ENCODE results near the gene CORO2B. TPM values are rescaled to one million over a fixed set of nuclear protein-coding genes. Genes with fewer than 3 reads are reported as not detected.

The CORO2B gene
- total and polyA plus RNA-seq, 2 experiments from 2014 or later, result 1.6 to 4.6 TPM

GRCh38 chr15:68595761-68596160 lies 17.0 kb downstream of the CORO2B start (continued):
- TF ChIP-seq ETS1 (IDR thresholded peaks at IDR 0.05), result no peak

GRCh38 chr15:68596691-68597090 lies 17.9 kb downstream of the CORO2B start:
- H3K9me2 ChIP-seq (ENCODE audit: insufficient read depth), result no peaks in the 10 kb centered on the region
- no peak overlapping the region for H3K4me3 ChIP-seq
- H3K27me3 ChIP-seq (ENCODE audit: insufficient read depth), result no peaks in the 10 kb centered on the region
- H4K20me1 ChIP-seq (replicated peaks; ENCODE audit: insufficient read depth), result no peaks in the 10 kb centered on the region
- H3K27ac ChIP-seq (ENCODE audit: low read depth), result no peak overlapping the region
- ATAC-seq (no peak), DNase-seq (ENCODE audit: low spot score) (no peak)
- H3K36me3 ChIP-seq (ENCODE audit: insufficient read depth), result no peaks in the 10 kb centered on the region
- H3K79me2 ChIP-seq (replicated peaks; ENCODE audit: insufficient read depth), result no peaks in the 10 kb centered on the region
- no peaks in the 10 kb centered on the region for H3K9me3 Mint-ChIP-seq
- H3F3A ChIP-seq (replicated peaks; ENCODE audit: low read depth), result no peaks in the 10 kb centered on the region
- H3K4me3 Mint-ChIP-seq, result no peak overlapping the region
- peaks cover 29% of the 10 kb centered on the region for H3K4me1 ChIP-seq (ENCODE audit: insufficient read depth)
- H2AFZ ChIP-seq, result no peak overlapping the region
- no peak overlapping the region for H3K27ac Mint-ChIP-seq
- peaks cover 50% of the 10 kb centered on the region for H3K4me1 Mint-ChIP-seq
- H3K4me2 ChIP-seq, result no peak overlapping the region
- peaks cover 23% of the 10 kb centered on the region for H3K27me3 Mint-ChIP-seq (ENCODE audit: insufficient read depth, low read depth, poor library complexity)
- no peaks in the 10 kb centered on the region for H3K36me3 Mint-ChIP-seq (ENCODE audit: low read depth)
- no peak for TF ChIP-seq CTCF (conservative IDR thresholded peaks at IDR 0.05; ENCODE audit: low read depth in 2 of 2)
- TF ChIP-seq STAT1 (IDR thresholded peaks at IDR 0.05; ENCODE audit: unreplicated experiment), result no peak
- TF ChIP-seq NANOG (IDR thresholded peaks at IDR 0.05; ENCODE audit: borderline replicate concordance), result no peak
- TF ChIP-seq ZNF114 (CRISPR knock-in tag; IDR thresholded peaks at IDR 0.05), result no peak
- TF ChIP-seq REST (IDR thresholded peaks at IDR 0.05; ENCODE audit: unreplicated experiment), result no peak
- TF ChIP-seq CREB1 (CRISPR knock-in tag; IDR thresholded peaks at IDR 0.05; ENCODE audit: low read depth), result no peak
- TF ChIP-seq EZH2 (IDR thresholded peaks at IDR 0.05; ENCODE audit: low read depth, unreplicated experiment), result no peak
- no peak for TF ChIP-seq EZH2phosphoT487 (IDR thresholded peaks at IDR 0.05; ENCODE audit: unreplicated experiment)
- TF ChIP-seq ZNF331 (CRISPR knock-in tag; IDR thresholded peaks at IDR 0.05; ENCODE audit: low read depth), result no peak
- TF ChIP-seq ZNF462 (CRISPR knock-in tag; IDR thresholded peaks at IDR 0.05), result no peak
- no peak for TF ChIP-seq POLR2AphosphoS5 (IDR thresholded peaks at IDR 0.05; ENCODE audit: low read depth)
- TF ChIP-seq JUNB (IDR thresholded peaks at IDR 0.05; ENCODE audit: unreplicated experiment), result no peak

Measured in GM23338 (cell line).